H9 (cell line): ENCODE data around the gene BCL2L14. TPM values are rescaled to one million over a fixed set of nuclear protein-coding genes. Genes with fewer than 3 reads are reported as not detected.

ENCODE experiments used
- DNase-seq: peaks from one replicate; pipeline ENCODE4 v3.0.0-alpha.2; 2017
- H2AFZ ChIP-seq: one replicate; pipeline ENCODE4 v1.6.1; 2013; ENCODE audit warnings: mild to moderate bottlenecking, low read length, control low read depth, moderate library complexity
- H2AK5ac ChIP-seq: 2 replicates; pipeline ENCODE4 v1.6.1; 2013; ENCODE audit warnings: low read length, control low read depth, mixed read lengths; ENCODE audit not compliant: insufficient read length
- H2BK120ac ChIP-seq: one replicate; pipeline ENCODE4 v1.6.1; 2013; ENCODE audit warnings: low read depth, mild to moderate bottlenecking, low read length, control low read depth, inconsistent platforms; ENCODE audit not compliant: poor library complexity, severe bottlenecking
- H2BK12ac ChIP-seq: 2 replicates; pipeline ENCODE4 v1.6.1; 2013; ENCODE audit warnings: low read length, control low read depth, mixed read lengths, low read depth; ENCODE audit not compliant: insufficient read length
- H2BK15ac ChIP-seq: 2 replicates; pipeline ENCODE4 v1.6.1; 2013; ENCODE audit warnings: low read depth, low read length, control low read depth
- H2BK20ac ChIP-seq: one replicate; pipeline ENCODE4 v1.6.1; 2013; ENCODE audit warnings: low read depth, mild to moderate bottlenecking, low read length, control low read depth, inconsistent platforms; ENCODE audit not compliant: poor library complexity, severe bottlenecking
- H2BK5ac ChIP-seq: 2 replicates; pipeline ENCODE4 v1.6.1; 2013; ENCODE audit warnings: low read length, control low read depth, mixed read lengths; ENCODE audit not compliant: insufficient read length
- H3K14ac ChIP-seq: 2 replicates; pipeline ENCODE4 v1.6.1; 2013; ENCODE audit warnings: low read length, control low read depth; ENCODE audit not compliant: insufficient read depth
- H3K18ac ChIP-seq: 2 replicates; pipeline ENCODE4 v1.6.1; 2013; ENCODE audit warnings: low read depth, mild to moderate bottlenecking, mixed read lengths, low read length, control low read depth; ENCODE audit not compliant: insufficient read length
- H3K23ac ChIP-seq: 2 replicates; pipeline ENCODE4 v1.6.1; 2013; ENCODE audit warnings: low read length, control low read depth, mixed read lengths, low read depth; ENCODE audit not compliant: insufficient read length
- H3K23me2 ChIP-seq: 2 replicates; pipeline ENCODE4 v1.6.1; 2013; ENCODE audit warnings: low read depth, mild to moderate bottlenecking, mixed read lengths, low read length, control low read depth; ENCODE audit not compliant: insufficient read length, poor library complexity, severe bottlenecking
- H3K27ac ChIP-seq: 2 replicates; pipeline ENCODE4 v1.5.1; 2013; ENCODE audit warnings: low read length, control low read depth, mixed read lengths, low read depth; ENCODE audit not compliant: insufficient read length
- H3K27me3 ChIP-seq: 2 replicates; pipeline ENCODE4 v1.6.1; 2013; ENCODE audit warnings: low read length, control low read depth, inconsistent platforms; ENCODE audit not compliant: insufficient read depth
- H3K4ac ChIP-seq: 2 replicates; pipeline ENCODE4 v1.6.1; 2013; ENCODE audit warnings: low read depth, mild to moderate bottlenecking, control low read depth, inconsistent platforms, low read length, moderate library complexity
- H3K4me1 ChIP-seq: 2 replicates; pipeline ENCODE4 v1.6.1; 2013; ENCODE audit warnings: low read length, control low read depth, inconsistent platforms; ENCODE audit not compliant: insufficient read depth
- H3K4me2 ChIP-seq: 2 replicates; pipeline ENCODE4 v1.6.1; 2013; ENCODE audit warnings: low read length, control low read depth, mixed read lengths; ENCODE audit not compliant: insufficient read length, insufficient read depth
- H3K56ac ChIP-seq: 2 replicates; pipeline ENCODE4 v1.6.1; 2013; ENCODE audit warnings: low read depth, mild to moderate bottlenecking, mixed read lengths, low read length, control low read depth; ENCODE audit not compliant: insufficient read length
- H3K79me1 ChIP-seq: 2 replicates; pipeline ENCODE4 v1.6.1; 2013; ENCODE audit warnings: low read depth, mild to moderate bottlenecking, moderate library complexity, low read length, control low read depth, inconsistent platforms; ENCODE audit not compliant: insufficient read depth, poor library complexity, severe bottlenecking
- H3K79me2 ChIP-seq: 2 replicates; pipeline ENCODE4 v1.6.1; 2013; ENCODE audit warnings: low read length, control low read depth, inconsistent platforms; ENCODE audit not compliant: insufficient read depth
- H3K9ac ChIP-seq: 2 replicates; pipeline ENCODE4 v1.6.1; 2013; ENCODE audit warnings: low read length, control low read depth, mixed read lengths; ENCODE audit not compliant: insufficient read length; ENCODE audit errors: extremely low read depth
- H3K9me3 ChIP-seq: one replicate; pipeline ENCODE4 v1.6.1; 2013; ENCODE audit warnings: low read depth, low read length, inconsistent platforms; ENCODE audit not compliant: control insufficient read depth
- H3T11ph ChIP-seq: one replicate; pipeline ENCODE4 v1.6.1; 2013; ENCODE audit warnings: mild to moderate bottlenecking, low read length, control low read depth, inconsistent platforms
- H4K20me1 ChIP-seq: one replicate; pipeline ENCODE4 v1.6.1; 2013; ENCODE audit not compliant: control insufficient read depth, insufficient read length, insufficient read depth
- H4K5ac ChIP-seq: 2 replicates; pipeline ENCODE4 v1.6.1; 2013; ENCODE audit warnings: low read depth, mild to moderate bottlenecking, mixed read lengths, low read length, control low read depth; ENCODE audit not compliant: insufficient read length
- H4K8ac ChIP-seq: replicated peaks from 2 replicates; pipeline ENCODE4 v1.6.1; 2013; ENCODE audit warnings: low read length, control low read depth, mixed read lengths, low read depth; ENCODE audit not compliant: insufficient read length
- H4K91ac ChIP-seq: 2 replicates; pipeline ENCODE4 v1.6.1; 2013; ENCODE audit warnings: low read depth, mild to moderate bottlenecking, moderate library complexity, mixed read lengths, low read length, control low read depth; ENCODE audit not compliant: insufficient read length
- H3K27ac Mint-ChIP-seq, 3 experiments: 2 replicates in 2 of 3; 3 replicates in 1 of 3; pipeline ENCODE4 v1.8.0; 2020 to 2021; ENCODE audit warnings: mixed read lengths in 3 of 3, mild to moderate bottlenecking in 1 of 3, moderate library complexity in 1 of 3
- H3K27me3 Mint-ChIP-seq: 2 replicates; pipeline ENCODE4 v1.8.0; 2021; ENCODE audit warnings: low read depth, mild to moderate bottlenecking, moderate library complexity, mixed read lengths
- H3K36me3 Mint-ChIP-seq, 3 experiments: 2 replicates in 2 of 3; 3 replicates in 1 of 3; pipeline ENCODE4 v1.8.0; 2020 to 2021; ENCODE audit warnings: low read depth in 3 of 3, mixed read lengths in 3 of 3; ENCODE audit not compliant: insufficient read depth in 1 of 3
- H3K4me1 Mint-ChIP-seq, 2 experiments: 2 replicates each; pipeline ENCODE4 v1.8.0; 2020; ENCODE audit warnings: mixed read lengths in 2 of 2
- H3K4me3 Mint-ChIP-seq, 2 experiments: 2 replicates in 1 of 2; 3 replicates in 1 of 2; pipeline ENCODE4 v1.8.0; 2020 to 2021; ENCODE audit warnings: mild to moderate bottlenecking in 2 of 2, mixed read lengths in 2 of 2, moderate library complexity in 1 of 2
- H3K9me3 Mint-ChIP-seq, 2 experiments: 2 replicates in 1 of 2; 3 replicates in 1 of 2; pipeline ENCODE4 v1.8.0; 2020; ENCODE audit warnings: mild to moderate bottlenecking in 2 of 2, mixed read lengths in 2 of 2, moderate library complexity in 1 of 2
- CTCF ChIP-seq: fragments of 200-600 bp; sonication (generic); conservative IDR thresholded peaks from 3 replicates; pipeline ENCODE4 v1.8.0; 2021; ENCODE audit warnings: antibody characterized with exemption, mild to moderate bottlenecking
- WGBS: extraction: QIAGEN DNeasy Blood & Tissue Kit; methylation state at CpG from one replicate; pipeline ENCODE4 v1.1.7; 2013; ENCODE audit warnings: missing lambda C conversion rate, low lambda C conversion rate, mixed read lengths; ENCODE audit not compliant: insufficient read length; ENCODE audit errors: extremely low coverage; 5-methylcytosine and 5-hydroxymethylcytosine counted together
- total RNA-seq: library from RNA; stranded (reverse); gene quantifications from 2 replicates; pipeline ENCODE4 v1.2.1, GENCODE V29; 2021

Gene BCL2L14
- total RNA-seq, 1 experiment from 2014 or later = 0.28 TPM

- no CpG with 5 or more reads among the region's 3 CpGs for WGBS
- H4K20me1 ChIP-seq = no peaks in the 10 kb centered on the region
- peaks cover 0 to 8% of the 10 kb centered on the region in 2 experiments; a peak in 2 of 4 replicates for H3K4me1 Mint-ChIP-seq
- H2BK15ac ChIP-seq = no peak overlapping the region
- no peaks in the 10 kb centered on the region for H3K79me1 ChIP-seq
- no peak overlapping the region for H2BK12ac ChIP-seq
- no peak for DNase-seq
- H3K27ac Mint-ChIP-seq = peak overlapping the region in 2 of 3 experiments; percentile 72 to 77; a peak in 3 of 7 replicates
- peaks cover 25 to 57% (median 45%) of the 10 kb centered on the region in 3 experiments; a peak in 6 of 7 replicates for H3K36me3 Mint-ChIP-seq
- H4K8ac ChIP-seq = no peak overlapping the region
- no peaks in the 10 kb centered on the region for H3K4me1 ChIP-seq
- H3K9ac ChIP-seq = no peak overlapping the region
- no peak overlapping the region for H3K56ac ChIP-seq
- no peak overlapping the region for H3K4me2 ChIP-seq
- no peak overlapping the region for H3K27ac ChIP-seq
- H3K27me3 Mint-ChIP-seq = no peaks in the 10 kb centered on the region
- no peaks in the 10 kb centered on the region for H3K9me3 ChIP-seq
- H3K4ac ChIP-seq = no peak overlapping the region
- no peak overlapping the region for H2AK5ac ChIP-seq
- no peak overlapping the region for H4K5ac ChIP-seq
- no peak overlapping the region for H3K4me3 Mint-ChIP-seq
- H3K27me3 ChIP-seq = no peaks in the 10 kb centered on the region
- no peaks in the 10 kb centered on the region for H3K23me2 ChIP-seq
- no peak overlapping the region for H3T11ph ChIP-seq
- no peak overlapping the region for H3K14ac ChIP-seq
- H2AFZ ChIP-seq = no peak overlapping the region
- no peak for TF ChIP-seq CTCF
- no peak overlapping the region for H2BK20ac ChIP-seq
- no peak overlapping the region for H2BK120ac ChIP-seq
- H2BK5ac ChIP-seq = no peak overlapping the region
- no peak overlapping the region for H3K23ac ChIP-seq
- no peaks in the 10 kb centered on the region; the same call in 1 of the 2 replicates for H3K79me2 ChIP-seq
- H4K91ac ChIP-seq = no peak overlapping the region
- H3K18ac ChIP-seq = no peak overlapping the region
- no peaks in the 10 kb centered on the region for H3K9me3 Mint-ChIP-seq
These were observed 62.5 kb downstream of the BCL2L14 start for GRCh38 chr12:12133259-12133658.
